Measurements from ENCODE around the gene LRRTM4.

DNA sequence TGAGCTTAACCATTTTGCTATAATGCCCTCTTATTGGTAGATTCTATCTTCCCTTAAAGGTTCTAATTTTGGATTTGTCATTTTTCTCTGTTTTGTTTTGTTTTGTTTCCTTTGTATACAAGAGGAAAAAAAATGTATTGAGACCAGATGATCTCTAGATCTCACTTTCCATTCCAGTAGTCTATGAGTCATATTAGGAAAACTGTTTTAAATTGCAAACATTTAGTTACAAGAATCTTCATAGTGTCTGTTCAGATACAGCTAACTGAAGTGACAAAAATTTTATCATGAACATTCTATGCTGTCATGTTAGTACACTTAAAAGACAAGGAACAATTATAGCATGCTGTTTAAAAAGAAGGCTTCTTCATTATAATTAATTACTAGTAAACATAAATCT, 322.8 kb downstream of the LRRTM4 start:
- TF ChIP-seq, protein P1, sequence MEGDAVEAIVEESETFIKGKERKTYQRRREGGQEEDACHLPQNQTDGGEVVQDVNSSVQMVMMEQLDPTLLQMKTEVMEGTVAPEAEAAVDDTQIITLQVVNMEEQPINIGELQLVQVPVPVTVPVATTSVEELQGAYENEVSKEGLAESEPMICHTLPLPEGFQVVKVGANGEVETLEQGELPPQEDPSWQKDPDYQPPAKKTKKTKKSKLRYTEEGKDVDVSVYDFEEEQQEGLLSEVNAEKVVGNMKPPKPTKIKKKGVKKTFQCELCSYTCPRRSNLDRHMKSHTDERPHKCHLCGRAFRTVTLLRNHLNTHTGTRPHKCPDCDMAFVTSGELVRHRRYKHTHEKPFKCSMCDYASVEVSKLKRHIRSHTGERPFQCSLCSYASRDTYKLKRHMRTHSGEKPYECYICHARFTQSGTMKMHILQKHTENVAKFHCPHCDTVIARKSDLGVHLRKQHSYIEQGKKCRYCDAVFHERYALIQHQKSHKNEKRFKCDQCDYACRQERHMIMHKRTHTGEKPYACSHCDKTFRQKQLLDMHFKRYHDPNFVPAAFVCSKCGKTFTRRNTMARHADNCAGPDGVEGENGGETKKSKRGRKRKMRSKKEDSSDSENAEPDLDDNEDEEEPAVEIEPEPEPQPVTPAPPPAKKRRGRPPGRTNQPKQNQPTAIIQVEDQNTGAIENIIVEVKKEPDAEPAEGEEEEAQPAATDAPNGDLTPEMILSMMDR (IDR thresholded peaks at IDR 0.05): no peak
- TF ChIP-seq SP1 (CRISPR knock-in tag; conservative IDR thresholded peaks at IDR 0.05) (no peak), NFE2L1 (CRISPR knock-in tag; IDR thresholded peaks at IDR 0.05) (no peak), JUN (CRISPR knock-in tag; IDR thresholded peaks at IDR 0.05) (no peak), NFYB (CRISPR knock-in tag; conservative IDR thresholded peaks at IDR 0.05; ENCODE audit: low read depth) (no peak), TEAD1 (CRISPR knock-in tag; IDR thresholded peaks at IDR 0.05) (no peak), HMGA2 (CRISPR knock-in tag; IDR thresholded peaks at IDR 0.05) (no peak), ZNF263 (CRISPR knock-in tag; IDR thresholded peaks at IDR 0.05; ENCODE audit: low read depth) (no peak)
- TF ChIP-seq, protein P2, sequence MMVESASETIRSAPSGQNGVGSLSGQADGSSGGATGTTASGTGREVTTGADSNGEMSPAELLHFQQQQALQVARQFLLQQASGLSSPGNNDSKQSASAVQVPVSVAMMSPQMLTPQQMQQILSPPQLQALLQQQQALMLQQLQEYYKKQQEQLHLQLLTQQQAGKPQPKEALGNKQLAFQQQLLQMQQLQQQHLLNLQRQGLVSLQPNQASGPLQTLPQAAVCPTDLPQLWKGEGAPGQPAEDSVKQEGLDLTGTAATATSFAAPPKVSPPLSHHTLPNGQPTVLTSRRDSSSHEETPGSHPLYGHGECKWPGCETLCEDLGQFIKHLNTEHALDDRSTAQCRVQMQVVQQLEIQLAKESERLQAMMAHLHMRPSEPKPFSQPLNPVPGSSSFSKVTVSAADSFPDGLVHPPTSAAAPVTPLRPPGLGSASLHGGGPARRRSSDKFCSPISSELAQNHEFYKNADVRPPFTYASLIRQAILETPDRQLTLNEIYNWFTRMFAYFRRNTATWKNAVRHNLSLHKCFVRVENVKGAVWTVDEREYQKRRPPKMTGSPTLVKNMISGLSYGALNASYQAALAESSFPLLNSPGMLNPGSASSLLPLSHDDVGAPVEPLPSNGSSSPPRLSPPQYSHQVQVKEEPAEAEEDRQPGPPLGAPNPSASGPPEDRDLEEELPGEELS (CRISPR knock-in tag; IDR thresholded peaks at IDR 0.05): no peak
- TF ChIP-seq, protein P3, sequence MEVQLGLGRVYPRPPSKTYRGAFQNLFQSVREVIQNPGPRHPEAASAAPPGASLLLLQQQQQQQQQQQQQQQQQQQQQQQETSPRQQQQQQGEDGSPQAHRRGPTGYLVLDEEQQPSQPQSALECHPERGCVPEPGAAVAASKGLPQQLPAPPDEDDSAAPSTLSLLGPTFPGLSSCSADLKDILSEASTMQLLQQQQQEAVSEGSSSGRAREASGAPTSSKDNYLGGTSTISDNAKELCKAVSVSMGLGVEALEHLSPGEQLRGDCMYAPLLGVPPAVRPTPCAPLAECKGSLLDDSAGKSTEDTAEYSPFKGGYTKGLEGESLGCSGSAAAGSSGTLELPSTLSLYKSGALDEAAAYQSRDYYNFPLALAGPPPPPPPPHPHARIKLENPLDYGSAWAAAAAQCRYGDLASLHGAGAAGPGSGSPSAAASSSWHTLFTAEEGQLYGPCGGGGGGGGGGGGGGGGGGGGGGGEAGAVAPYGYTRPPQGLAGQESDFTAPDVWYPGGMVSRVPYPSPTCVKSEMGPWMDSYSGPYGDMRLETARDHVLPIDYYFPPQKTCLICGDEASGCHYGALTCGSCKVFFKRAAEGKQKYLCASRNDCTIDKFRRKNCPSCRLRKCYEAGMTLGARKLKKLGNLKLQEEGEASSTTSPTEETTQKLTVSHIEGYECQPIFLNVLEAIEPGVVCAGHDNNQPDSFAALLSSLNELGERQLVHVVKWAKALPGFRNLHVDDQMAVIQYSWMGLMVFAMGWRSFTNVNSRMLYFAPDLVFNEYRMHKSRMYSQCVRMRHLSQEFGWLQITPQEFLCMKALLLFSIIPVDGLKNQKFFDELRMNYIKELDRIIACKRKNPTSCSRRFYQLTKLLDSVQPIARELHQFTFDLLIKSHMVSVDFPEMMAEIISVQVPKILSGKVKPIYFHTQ (CRISPR knock-in tag; IDR thresholded peaks at IDR 0.05): no peak

Measured in WTC11 (cell line).